ENCODE measurements around the gene PVRIG.
"Not testable (repeated sequence)": the region's sequence is repeated elsewhere in the genome, so short reads cannot be mapped to it uniquely, and the experiment has no call there.

PVRIG gene

DNA sequence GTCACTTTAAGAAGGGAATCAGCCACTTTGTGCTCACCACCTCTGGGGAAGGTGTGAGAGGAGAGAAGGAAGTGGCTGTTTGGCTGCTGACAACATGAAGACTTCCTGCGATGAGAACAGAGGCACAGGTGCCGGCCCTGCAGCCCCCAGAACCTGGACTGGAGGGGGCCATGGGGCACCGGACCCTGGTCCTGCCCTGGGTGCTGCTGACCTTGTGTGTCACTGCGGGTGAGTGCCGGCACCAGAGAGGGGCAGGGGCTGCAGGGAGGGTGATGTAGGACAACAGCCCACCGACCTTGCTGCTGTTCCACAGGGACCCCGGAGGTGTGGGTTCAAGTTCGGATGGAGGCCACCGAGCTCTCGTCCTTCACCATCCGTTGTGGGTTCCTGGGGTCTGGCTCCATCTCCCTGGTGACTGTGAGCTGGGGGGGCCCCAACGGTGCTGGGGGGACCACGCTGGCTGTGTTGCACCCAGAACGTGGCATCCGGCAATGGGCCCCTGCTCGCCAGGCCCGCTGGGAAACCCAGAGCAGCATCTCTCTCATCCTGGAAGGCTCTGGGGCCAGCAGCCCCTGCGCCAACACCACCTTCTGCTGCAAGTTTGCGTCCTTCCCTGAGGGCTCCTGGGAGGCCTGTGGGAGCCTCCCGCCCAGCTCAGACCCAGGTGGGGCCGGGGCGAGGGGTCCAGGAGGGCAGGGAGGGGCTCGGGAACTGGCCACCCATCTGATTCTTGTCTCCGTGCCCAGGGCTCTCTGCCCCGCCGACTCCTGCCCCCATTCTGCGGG lies at the start of gene PVRIG:
Gene PVRIG, plus strand, starts transcription at position 149 of the 785 bp plus-strand sequence. Its CDS starts 22 bp downstream, at position 171.
- DNase-seq (ENCODE audit: low spot score): not testable (repeated sequence)

DNA sequence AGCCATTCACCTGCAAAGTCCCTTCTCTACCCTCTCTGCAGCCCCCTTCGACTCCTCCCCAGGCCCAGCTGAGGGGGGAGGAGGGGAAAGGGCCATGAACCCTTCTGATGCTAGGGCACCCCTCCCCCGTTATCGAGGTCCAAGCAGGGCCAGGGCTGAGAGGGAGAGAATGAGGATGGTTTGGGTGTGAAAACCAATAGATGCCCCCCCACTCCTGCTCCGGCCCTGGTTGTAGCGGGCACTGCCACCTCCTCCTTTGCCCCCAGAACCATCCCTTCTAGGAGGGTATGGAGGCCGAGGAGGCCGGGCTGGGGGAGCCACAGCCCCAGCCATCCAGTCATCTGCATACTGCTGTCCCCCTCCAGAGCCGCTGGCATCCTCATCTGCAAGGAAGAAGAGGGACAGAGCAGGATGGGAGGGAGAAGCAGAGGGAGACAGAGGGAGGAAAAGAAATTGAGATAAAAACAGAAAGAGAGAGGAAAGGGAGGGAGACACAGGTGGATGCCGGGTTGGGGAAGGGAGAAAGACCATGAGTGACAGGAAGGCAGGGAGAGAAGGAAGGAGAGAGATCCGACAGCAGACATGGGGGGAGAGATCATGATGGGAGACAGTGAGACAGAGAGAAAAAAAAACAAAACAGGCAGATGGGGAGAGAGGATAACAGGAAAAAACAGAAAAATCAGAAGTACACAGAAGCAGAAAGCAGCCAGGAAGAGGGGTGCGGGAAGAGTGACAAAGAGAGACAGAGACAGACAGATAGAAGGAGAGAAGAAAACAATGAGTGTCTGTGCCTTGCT lies 49.5 kb upstream of the PVRIG start:
- DNase-seq (ENCODE audit: low spot score): no peak

DNA sequence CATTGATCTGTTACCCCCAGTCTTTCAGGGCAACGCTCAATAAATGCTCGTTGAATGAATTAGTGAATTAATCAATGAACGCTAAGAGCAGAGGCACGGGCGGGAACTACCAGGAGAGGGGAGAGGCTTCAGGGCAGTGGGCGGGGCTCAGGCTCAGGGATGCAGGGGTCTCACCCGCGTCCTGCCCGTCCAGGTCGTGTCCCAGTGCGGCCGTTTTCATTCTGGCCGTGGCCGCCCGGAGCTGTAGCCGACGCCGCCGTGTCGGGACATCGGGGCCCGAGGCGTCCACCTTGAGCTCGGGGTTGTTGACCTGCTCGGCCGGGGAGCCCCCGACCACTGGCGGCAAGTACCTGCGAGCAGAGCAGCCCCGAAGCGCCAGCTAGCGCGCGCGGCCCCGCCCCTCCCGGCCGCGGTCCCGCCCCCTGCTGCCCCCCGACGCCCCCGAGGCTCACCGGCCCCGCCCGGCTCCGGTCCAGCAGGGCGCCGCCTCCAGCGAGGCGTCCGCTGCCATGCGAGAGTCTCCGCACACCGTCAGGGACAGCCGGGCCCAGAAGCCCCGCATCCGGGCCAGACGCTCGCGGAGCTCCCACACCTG lies 48.6 kb upstream of the PVRIG start:
- DNase-seq (ENCODE audit: low spot score): no peak

DNA sequence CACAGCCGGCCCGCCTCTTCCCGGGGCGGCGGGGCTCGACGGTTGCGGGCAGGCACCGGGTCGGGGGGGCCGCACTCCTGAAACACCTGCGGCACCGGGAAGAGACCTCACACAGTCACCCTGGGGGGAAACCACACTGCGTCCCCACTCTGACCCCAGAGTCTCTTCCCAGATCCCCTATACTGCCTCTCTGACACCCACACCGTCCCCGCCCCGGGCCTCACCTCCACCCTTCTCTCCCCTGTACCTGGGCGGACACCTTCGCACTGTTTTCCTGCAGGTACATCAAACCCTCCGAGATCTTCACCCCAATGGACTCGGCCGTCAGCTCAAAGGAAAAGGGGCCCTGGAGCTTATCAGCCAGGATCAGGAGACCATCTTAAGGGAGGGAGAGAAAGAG lies 47.9 kb upstream of the PVRIG start:
- DNase-seq (ENCODE audit: low spot score): no peak

DNA sequence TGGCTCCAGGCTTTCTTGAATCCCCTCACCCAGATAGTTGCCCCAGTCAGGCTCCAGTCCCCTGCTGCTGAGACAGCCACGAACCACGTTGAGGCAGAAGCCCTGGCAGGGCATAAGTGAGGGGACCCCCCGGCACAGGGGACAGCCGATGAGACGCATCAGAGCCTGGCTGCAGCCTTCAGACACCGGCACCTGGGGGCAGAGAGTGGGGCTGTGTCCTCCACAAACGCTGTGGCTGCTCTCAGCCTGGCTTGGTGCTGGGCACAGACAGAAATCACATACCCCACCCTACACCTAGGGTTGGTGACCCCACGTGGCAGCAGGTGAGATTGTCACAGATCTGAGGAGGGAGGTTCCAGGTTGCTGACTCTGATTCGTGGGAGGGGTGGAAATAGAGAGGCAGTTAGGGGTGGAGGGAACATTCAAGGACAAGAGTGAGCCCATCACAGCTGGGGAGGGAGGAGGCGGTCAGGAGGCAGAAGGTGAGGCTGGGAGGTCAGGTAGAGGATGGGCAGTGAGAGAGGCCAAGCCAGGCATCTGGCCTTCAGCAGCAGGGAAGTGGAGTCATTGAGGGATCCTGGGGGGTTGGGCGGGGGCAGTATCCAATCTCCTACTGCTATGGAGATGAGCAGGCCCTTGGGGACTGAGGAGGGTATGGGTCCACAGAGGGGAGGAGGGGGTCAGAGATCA lies 45.8 kb upstream of the PVRIG start:
- DNase-seq (ENCODE audit: low spot score): no peak

DNA sequence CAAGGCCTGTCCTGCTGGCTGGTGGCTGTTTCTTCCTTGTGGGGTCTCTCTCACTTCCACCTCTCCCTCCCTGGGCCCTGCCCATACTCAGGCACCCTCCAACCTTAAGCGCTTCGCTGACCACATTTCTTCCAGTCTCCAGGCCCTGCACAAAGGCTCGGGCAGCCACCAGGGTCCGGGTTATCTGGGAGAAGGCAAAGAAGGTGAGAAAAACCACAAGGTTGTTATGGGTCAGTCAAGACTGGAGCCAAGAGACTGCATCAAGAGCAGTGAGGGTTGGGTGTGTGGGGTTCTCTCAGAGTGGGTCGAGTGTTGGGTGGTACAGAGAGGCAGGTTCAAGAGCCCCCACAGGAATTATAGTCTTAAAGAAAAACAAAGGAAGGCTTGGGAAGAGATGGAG lies 45.2 kb upstream of the PVRIG start:
- DNase-seq (ENCODE audit: low spot score): no peak

DNA sequence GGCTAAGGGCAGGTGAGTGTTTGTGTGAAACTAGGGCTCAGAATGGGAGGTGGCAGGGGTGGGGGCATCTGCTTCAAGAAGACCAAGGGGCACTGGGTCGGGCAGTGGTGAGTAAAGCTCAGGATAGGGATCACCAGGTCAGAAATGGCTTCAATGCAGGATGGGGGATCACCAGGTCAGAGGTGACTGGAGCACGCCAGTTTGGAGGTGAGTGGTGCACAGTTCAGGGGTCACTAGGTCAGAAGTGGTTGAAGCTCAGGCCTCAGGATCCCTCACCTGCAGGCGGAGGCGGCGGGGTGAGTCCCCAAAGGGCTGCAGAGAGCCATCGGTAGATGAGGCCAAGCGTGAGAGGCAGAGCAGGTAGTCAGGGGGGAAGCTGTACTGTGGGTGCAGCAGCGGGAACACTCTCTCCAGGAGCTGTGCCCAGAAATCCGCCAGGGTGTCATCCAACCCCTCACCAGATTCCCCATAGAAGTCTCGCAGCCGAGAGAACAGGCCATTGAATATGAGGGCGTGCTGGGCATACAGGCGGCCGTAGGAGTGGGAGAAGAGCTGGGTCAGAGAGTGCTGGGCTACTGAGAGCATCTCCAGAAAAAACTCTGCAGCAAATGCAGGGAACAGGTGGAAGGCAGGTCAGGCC lies 44.3 kb upstream of the PVRIG start:
- no peak for DNase-seq (ENCODE audit: low spot score)

DNA sequence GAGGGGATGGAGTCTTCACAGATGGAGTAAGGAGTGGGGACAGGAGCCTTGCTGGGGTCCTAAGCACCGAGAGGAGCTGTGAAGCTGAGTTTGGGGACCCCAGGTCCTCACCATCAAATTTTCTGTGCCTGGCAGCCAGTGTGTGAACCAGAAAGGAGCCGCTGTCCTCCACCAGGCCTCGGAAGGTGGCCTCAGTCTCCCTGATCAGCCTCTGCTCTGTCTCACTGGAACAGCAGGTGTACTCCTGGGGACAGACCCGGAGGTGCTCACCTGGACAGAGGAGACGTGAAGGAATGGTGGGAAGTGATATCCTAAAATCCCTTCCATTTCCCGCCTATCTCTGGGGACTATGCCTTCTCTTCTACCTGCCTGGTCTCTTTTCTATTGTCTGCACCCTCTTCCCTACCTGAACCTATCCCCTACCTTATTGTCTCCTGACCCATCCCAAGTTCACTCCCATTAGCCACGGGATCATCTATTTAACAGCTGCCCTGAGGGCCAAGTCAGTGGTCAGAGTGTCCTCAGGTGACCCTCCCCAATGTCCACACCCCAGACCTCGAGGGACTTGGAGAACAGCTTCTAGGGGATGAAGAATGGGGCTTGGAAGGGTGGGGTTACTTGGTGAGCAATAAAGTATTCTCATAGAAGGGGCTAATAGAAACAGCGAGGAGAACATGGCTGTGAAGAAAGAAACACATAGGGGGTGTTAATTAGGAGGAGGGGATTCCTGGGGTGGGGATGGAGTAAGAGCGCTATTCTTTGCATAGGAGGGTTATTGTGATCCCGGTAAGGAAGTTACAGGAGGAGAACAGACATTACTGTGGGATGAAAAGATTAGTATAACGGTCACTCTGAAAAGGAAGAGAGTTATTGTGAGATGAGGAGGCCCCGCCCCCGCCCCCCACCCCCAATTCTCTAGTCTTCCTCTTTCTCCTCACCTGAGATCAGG lies 43.4 kb upstream of the PVRIG start:
- no peak for DNase-seq (ENCODE audit: low spot score)

DNA sequence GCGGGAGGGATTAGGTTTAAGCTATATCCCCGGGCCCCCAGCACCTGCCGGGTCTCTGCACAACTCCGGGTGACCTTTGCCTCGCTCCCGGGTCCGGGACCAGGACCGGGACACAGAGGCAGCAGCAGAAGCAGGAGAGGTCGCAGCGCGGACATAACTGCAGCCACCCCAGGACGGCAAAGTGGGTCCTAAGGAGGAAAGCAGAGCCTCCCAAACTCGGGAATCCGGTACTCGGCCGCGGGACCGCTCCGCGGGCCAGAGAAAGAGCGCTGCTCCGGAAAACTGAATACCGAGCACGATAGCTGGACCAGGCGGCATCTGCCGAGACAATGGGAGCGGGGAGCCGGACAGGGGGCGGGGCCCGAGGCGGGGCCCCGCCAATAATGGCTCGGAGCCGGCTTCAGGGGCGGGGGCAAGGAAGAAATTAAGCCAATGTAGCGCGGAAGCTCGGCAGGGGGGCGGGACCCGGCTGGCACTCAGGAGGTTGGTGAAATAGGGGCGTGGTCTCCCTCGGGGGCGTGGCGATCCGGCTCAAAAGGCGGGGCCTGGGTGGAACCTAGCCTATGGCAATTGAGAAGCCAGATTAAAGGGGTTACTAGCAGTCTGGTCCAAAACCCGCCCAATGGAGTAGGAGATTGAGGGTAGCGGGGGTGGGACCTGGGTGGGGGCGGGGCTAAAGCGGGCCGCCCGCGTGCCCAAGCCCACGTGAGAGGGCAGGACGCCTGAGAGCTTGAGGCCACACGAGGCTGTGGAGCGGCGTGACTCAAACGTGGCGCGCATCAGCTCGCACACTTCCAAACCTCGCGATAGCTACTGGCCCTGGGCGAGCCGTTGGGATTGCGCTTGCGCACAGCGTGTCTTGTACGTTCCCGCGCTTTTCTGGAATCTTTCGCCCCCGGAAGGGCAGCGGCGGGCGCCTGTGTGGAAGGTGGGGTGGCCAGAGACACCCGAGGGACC lies 42.4 kb upstream of the PVRIG start, which contains the start of the genes GPC2 and STAG3:
Gene GPC2, minus strand, starts transcription at position 337 of the 957 bp plus-strand sequence. Its CDS starts 182 bp downstream, at position 155.
Gene STAG3, plus strand, starts transcription at position 874 of the 957 bp plus-strand sequence. CDS start 2,639 bp downstream, outside the sequence.
- peak; percentile 95 for DNase-seq (ENCODE audit: low spot score)

DNA sequence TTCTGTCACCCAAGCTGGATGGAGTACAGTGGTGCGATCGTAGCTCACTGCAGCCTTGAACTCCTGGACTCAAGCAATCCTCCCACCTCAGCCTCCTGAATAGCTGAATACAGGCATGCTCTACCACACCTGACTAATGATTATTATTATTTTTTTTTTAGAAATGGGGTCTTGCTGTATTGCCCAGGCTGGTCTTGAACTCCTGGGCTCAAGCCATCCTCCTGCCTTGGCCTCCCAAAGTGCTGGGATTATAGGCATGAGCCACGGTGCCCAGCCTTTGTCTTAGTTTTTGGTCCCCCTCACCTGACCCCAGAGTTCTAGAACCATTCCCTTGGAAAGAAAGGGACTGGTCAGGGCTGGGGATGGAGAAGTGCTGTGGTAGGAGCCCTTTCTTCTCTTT lies 39.7 kb upstream of the PVRIG start:
- DNase-seq (ENCODE audit: low spot score): not testable (repeated sequence)

DNA sequence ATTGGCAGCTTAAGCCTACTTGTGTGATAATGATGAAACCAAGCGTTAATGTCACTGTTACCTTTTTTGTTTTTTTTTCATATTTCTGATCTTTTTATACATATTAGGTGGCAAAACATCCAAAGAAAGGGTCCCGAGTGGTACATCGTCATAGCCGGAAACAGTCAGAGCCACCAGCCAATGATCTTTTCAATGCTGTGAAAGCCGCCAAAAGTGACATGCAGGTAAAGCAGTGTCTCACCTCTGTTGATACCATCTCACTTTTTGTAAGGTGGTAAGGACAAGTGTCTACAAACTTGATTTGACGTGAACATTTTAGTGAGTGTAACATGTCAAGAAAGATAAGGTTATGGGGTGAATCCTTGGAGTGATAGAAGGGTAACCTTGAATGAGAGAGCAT lies 37.1 kb upstream of the PVRIG start:
- not testable (repeated sequence) for DNase-seq (ENCODE audit: low spot score)

DNA sequence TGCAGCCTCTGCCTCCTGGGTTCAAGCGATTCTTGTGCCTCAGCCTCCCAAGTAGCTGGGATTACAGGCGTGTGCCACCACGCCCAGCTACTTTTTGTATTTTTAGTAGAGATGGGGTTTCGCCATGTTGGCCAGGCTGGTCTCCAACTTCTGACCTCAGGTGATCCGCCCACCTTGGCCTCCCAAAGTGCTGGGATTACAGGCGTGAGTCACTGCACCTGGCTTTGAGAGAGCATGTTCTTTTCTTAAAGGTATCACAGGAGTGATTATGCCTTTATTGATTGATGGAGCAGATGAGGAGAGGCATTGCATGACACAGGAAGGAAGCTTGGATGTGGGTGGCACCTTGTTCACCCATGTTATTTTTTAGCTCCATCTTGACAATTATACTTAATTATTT lies 36.7 kb upstream of the PVRIG start:
- DNase-seq (ENCODE audit: low spot score): not testable (repeated sequence)

DNA sequence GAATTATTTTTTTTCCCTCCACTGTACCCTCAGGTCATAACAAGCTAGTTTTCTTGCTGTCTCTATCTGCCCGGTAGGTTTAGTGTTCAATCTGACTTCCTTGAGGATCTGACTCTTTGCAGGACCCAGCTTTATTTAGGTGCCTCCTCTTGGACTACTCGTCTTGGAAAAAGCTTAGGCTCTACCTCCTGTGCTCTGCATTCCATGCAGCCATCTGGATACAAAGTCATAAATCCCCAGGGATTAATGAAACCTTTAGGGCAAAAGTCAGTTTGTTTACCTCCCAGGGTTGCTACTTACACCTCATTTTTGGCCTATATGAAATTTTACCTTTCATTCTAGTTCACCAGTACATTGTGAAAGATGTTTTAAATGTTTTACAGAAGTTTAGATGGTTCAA lies 34.0 kb upstream of the PVRIG start:
- no peak for DNase-seq (ENCODE audit: low spot score)

DNA sequence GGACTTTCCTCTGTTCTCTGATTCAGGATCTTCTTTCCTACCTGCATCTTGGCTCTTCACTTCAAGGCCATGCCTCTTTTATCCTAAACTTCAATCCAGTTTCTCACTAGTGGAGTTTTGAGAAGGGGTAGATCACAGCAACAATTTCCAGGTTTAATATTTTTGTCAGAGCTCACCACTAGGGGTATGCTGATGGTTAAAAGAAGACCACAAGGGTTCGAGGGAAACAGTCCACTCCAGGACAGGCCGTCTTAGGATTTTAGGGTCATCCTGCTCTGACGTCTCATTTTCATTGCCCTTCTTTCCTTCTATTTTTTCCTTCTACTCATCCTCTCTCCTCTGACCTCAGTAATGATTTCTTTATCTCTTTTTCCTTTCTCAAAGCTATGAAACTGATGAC lies 30.7 kb upstream of the PVRIG start:
- DNase-seq (ENCODE audit: low spot score): no peak

DNA sequence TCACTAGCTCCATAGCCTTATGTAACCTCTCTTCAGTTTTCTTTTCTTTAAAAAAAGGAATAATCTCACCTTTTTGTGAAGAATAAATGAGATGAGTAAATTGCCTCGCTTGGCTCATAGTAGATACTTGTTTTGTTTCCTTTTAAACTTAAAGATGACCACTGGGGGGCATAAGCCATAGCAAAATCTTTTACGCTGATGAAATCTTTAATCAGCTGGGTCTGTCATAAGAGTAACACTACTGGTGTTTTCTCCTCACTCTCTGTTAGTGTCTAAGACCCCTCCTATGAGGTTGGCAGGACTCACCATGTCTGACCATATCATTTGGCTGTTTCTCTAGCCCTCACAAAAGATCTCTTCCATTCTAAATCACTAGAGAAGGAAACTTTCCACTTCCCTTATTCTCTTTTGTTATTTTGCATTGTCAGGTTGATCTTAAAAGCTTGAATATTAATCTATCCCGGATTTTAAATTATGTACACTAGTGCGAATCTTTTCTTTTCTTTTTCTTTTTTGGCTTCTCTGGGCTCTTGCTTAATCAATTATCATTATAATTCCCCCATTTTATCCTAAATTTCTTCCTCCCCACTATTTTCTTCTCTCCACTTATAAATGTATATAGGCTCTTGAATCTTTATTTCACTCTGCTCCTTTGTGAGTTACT lies 29.6 kb upstream of the PVRIG start:
- DNase-seq (ENCODE audit: low spot score): no peak

DNA sequence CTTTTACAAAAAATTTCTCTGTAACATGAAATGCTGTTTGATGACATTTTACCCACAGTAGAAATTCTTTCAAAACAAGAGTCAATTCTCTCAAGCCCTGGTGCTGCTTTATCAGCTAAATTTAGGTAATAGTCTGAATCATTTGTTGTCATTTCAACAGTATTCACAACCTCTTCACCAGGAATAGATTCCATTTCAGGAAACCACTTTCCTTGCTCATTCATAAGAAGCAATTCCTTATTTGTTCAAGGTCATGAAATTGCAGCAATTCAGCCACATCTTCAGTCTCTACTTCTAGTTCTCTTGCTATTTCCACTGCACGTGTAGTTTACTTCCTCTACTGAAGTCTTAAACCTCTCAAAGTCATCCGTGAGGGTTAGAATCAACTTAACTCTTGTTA lies 28.0 kb upstream of the PVRIG start:
- no peak for DNase-seq (ENCODE audit: low spot score)

DNA sequence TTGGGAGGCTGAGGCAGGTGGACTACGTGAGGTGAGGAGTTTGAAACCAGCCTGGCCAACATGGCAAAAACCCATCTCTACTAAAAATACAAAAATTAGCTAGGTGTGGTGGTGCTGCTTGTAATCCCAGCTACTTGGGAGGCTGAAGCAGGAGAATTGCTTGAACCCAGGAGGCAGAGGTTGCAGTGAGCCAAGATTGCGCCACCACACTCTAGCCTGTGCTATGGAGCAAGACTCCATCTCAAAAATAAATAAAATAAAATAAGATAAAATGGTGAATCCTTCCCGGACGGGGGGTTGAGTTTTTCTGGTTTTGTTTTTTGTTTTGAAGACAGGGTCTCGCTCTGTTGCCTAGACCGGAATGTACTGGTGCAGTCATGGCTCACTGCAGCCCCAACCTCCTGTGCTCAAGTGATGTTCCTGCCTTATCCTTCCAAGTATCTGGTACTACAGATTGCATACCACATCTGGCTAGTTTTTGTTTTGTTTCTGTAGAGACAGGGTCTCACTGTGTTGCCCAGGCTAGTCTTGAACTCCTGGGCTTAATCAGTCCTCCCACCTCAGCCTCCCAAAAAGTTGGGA lies 27.4 kb upstream of the PVRIG start:
- not testable (repeated sequence) for DNase-seq (ENCODE audit: low spot score)

DNA sequence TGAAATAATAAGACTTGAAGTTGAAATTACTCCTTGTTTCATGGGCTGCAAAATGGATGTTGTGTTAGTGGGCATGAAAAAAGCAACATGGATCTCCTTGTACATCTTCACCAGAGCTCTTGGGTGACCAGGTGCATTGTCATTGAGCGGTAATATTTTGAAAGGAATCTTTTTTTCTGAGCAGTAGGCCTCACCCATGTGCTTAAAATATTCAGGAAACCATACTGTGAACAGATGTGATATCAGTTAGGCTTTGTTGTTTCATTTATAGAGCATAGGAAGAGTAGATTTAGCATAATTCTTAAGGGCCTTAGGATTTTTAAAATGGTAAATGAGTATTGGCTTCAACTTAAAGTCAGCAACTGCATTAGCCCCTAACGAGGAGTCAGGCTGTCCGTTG lies 26.8 kb upstream of the PVRIG start:
- no peak for DNase-seq (ENCODE audit: low spot score)
